Body of pancreas (tissue), 4 donors: ENCODE measurements around the gene TAS2R10.

ENCODE experiments used
- CTCF ChIP-seq, 7 experiments: fragments of 450-650 bp in 4 of 7; fragments of 200-600 bp in 3 of 7; sonication (generic) in 3 of 7; IDR thresholded peaks; one replicate each; pipeline ENCODE4 v1.5.1; 2016 to 2019; ENCODE audit warnings: antibody characterized with exemption in 7 of 7
- POLR2A ChIP-seq, 3 donors: fragments of 450-650 bp; IDR thresholded peaks; one replicate each; pipeline ENCODE4 v1.6.1; 2016; ENCODE audit warnings: antibody characterized with exemption in 3 of 3, mild to moderate bottlenecking in 2 of 3

GRCh38 chr12:10779103-10779502 is 47.1 kb downstream of the TAS2R10 start:
- no peak for TF ChIP-seq CTCF (IDR thresholded peaks at IDR 0.05)
- no peak for TF ChIP-seq POLR2A (IDR thresholded peaks at IDR 0.05)
